ENCODE measurements around the gene TRIP4. TPM values are rescaled to one million over a fixed set of nuclear protein-coding genes. Genes with fewer than 3 reads are reported as not detected.

The TRIP4 gene
- total and polyA plus RNA-seq, 9 of the 15 experiments (the other 6 are each of a cell fraction or from before 2014, with no cell fraction given) = 7.6 to 23.3 (median 16.7) TPM

- peak; percentile 95 for TF ChIP-seq THAP7 (CRISPR knock-in tag; IDR thresholded peaks at IDR 0.05)
- TF ChIP-seq PRDM10 (IDR thresholded peaks at IDR 0.05; ENCODE audit: partially characterized antibody) = peak; percentile 63
- TF ChIP-seq CBX3 (IDR thresholded peaks at IDR 0.05; ENCODE audit: borderline replicate concordance in 1 of 2, low read length in 2 of 2) = peak; percentile 87 to 100
- peak; percentile 34; the same call in 1 of the 2 replicates for TF ChIP-seq CEBPZ (IDR thresholded peaks at IDR 0.05; ENCODE audit: borderline replicate concordance, low read depth, low read length)
- peak; percentile 90 for TF ChIP-seq ZBED1 (IDR thresholded peaks at IDR 0.05)
- TF ChIP-seq WHSC1 (IDR thresholded peaks at IDR 0.05; ENCODE audit: low read length) = no peak
- peak; percentile 64; the same call in 1 of the 2 replicates for TF ChIP-seq LEF1 (IDR thresholded peaks at IDR 0.05)
- TF ChIP-seq ATF2 (CRISPR knock-in tag; IDR thresholded peaks at IDR 0.05) = no peak
- TF ChIP-seq PHB2 (IDR thresholded peaks at IDR 0.05; ENCODE audit: low read depth) = no peak
- TF ChIP-seq ARID4B (CRISPR knock-in tag; IDR thresholded peaks at IDR 0.05) = peak; percentile 100
- peak; percentile 93; the same call in 1 of the 2 replicates for TF ChIP-seq E2F5 (CRISPR knock-in tag; IDR thresholded peaks at IDR 0.05)
Measured at GRCh38 chr15:64387562-64388168, at the start of gene TRIP4 (continued).

Measured in K562 (cell line).